Neural cell (in vitro differentiated cells): Measurements from ENCODE around the gene PPME1.

Source experiments
- EP300 ChIP-seq: fragments of 450-650 bp; conservative IDR thresholded peaks from 2 replicates; pipeline ENCODE4 v1.6.1; 2014; ENCODE audit warnings: antibody characterized with exemption, mild to moderate bottlenecking, moderate library complexity; ENCODE audit not compliant: poor library complexity, severe bottlenecking
- EZH2 ChIP-seq: fragments of 200-600, 300-800 bp; shearing (Covaris generic), sonication (generic); IDR thresholded peaks from 2 replicates; pipeline ENCODE4 v1.6.1; 2014; ENCODE audit warnings: antibody characterized with exemption, low read length, borderline replicate concordance, mild to moderate bottlenecking; ENCODE audit not compliant: insufficient read depth, poor library complexity, severe bottlenecking
- POLR2AphosphoS5 ChIP-seq: IDR thresholded peaks from 2 replicates; pipeline ENCODE4 v1.6.1; 2012
- RAD21 ChIP-seq: fragments of 450-650 bp; conservative IDR thresholded peaks from 2 replicates; pipeline ENCODE4 v1.6.1; 2014; ENCODE audit warnings: antibody characterized with exemption, mild to moderate bottlenecking, moderate library complexity
- REST ChIP-seq: IDR thresholded peaks from 2 replicates; pipeline ENCODE4 v1.6.1; 2012; ENCODE audit warnings: borderline replicate concordance
- SMC3 ChIP-seq: fragments of 450-650 bp; conservative IDR thresholded peaks from 2 replicates; pipeline ENCODE4 v1.6.1; 2014; ENCODE audit warnings: antibody characterized with exemption, mild to moderate bottlenecking, moderate library complexity; ENCODE audit not compliant: poor library complexity
- TAF1 ChIP-seq: IDR thresholded peaks from 2 replicates; pipeline ENCODE4 v1.6.1; 2012; ENCODE audit warnings: low read depth
- TF ChIP-seq, protein P1 (sequence below): fragments of 450-650 bp; IDR thresholded peaks from 2 replicates; pipeline ENCODE4 v1.5.1; 2014; ENCODE audit warnings: antibody characterized with exemption, mild to moderate bottlenecking, moderate library complexity; ENCODE audit not compliant: poor library complexity, severe bottlenecking

- TF ChIP-seq EZH2 (no peak), POLR2AphosphoS5 (no peak), TAF1 (no peak), REST (no peak), EP300 (no peak), RAD21 (no peak), SMC3 (no peak)
- TF ChIP-seq, protein P1, sequence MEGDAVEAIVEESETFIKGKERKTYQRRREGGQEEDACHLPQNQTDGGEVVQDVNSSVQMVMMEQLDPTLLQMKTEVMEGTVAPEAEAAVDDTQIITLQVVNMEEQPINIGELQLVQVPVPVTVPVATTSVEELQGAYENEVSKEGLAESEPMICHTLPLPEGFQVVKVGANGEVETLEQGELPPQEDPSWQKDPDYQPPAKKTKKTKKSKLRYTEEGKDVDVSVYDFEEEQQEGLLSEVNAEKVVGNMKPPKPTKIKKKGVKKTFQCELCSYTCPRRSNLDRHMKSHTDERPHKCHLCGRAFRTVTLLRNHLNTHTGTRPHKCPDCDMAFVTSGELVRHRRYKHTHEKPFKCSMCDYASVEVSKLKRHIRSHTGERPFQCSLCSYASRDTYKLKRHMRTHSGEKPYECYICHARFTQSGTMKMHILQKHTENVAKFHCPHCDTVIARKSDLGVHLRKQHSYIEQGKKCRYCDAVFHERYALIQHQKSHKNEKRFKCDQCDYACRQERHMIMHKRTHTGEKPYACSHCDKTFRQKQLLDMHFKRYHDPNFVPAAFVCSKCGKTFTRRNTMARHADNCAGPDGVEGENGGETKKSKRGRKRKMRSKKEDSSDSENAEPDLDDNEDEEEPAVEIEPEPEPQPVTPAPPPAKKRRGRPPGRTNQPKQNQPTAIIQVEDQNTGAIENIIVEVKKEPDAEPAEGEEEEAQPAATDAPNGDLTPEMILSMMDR = no peak
Measured at GRCh38 chr11:74154620-74155281, 16.3 kb upstream of the PPME1 start.
